Measurements from ENCODE around the gene YWHAG. TPM values are rescaled to one million over a fixed set of nuclear protein-coding genes. Genes with fewer than 3 reads are reported as not detected.
A peak's percentile ranks its signal among the peaks of the same experiment; 100 is the strongest.
"Not testable (repeated sequence)": the region's sequence is repeated elsewhere in the genome, so short reads cannot be mapped to it uniquely, and the experiment has no call there.

YWHAG gene
- total RNA-seq, 2 experiments from 2014 or later = 95.3 to 96.9 TPM

GRCh38 chr7:76372984-76373833, 14.4 kb upstream of the YWHAG start:
- Mint-ChIP-seq H3K4me1 (ENCODE audit: low read depth) (no peaks in the 10 kb centered on the region), H3K27ac (no peak overlapping the region), H3K4me3 (no peak overlapping the region), H3K27me3 (ENCODE audit: low read depth) (no peaks in the 10 kb centered on the region), H3K9me3 (no peaks in the 10 kb centered on the region), H3K36me3 (ENCODE audit: low read depth) (no peaks in the 10 kb centered on the region)
- CTCF ChIA-PET = no interaction called here
- no peak for DNase-seq
- intact Hi-C loops (cut with micrococcal nuclease) = no loop called here

GRCh38 chr7:76371396-76371795, 12.6 kb upstream of the YWHAG start:
- Mint-ChIP-seq H3K9me3 (no peaks in the 10 kb centered on the region), H3K27me3 (ENCODE audit: low read depth) (no peaks in the 10 kb centered on the region), H3K27ac (no peak overlapping the region), H3K4me3 (no peak overlapping the region), H3K4me1 (ENCODE audit: low read depth) (no peaks in the 10 kb centered on the region), H3K36me3 (ENCODE audit: low read depth) (no peaks in the 10 kb centered on the region)
- intact Hi-C loops (cut with micrococcal nuclease) = no loop called here
- no peak for DNase-seq
- CTCF ChIA-PET = no interaction called here

GRCh38 chr7:76369018-76369417, 10.2 kb upstream of the YWHAG start:
- no peak for DNase-seq
- H3K27me3 Mint-ChIP-seq (ENCODE audit: low read depth) = no peaks in the 10 kb centered on the region
- no peaks in the 10 kb centered on the region for H3K9me3 Mint-ChIP-seq
- H3K4me1 Mint-ChIP-seq (ENCODE audit: low read depth) = peaks cover 8% of the 10 kb centered on the region
- CTCF ChIA-PET = interaction anchor here (0.6 to 0.9 kb wide), 2 partner anchors 50 to 79 kb away, joined by 3 read pairs; no protein-coding TSS in a partner anchor
- H3K27ac Mint-ChIP-seq = no peak overlapping the region
- intact Hi-C loops (cut with micrococcal nuclease) = no loop called here
- no peaks in the 10 kb centered on the region for H3K36me3 Mint-ChIP-seq (ENCODE audit: low read depth)
- no peak overlapping the region for H3K4me3 Mint-ChIP-seq

GRCh38 chr7:76368190-76368589, 9.4 kb upstream of the YWHAG start:
- H3K36me3 Mint-ChIP-seq (ENCODE audit: low read depth) = no peaks in the 10 kb centered on the region
- H3K27me3 Mint-ChIP-seq (ENCODE audit: low read depth) = no peaks in the 10 kb centered on the region
- H3K4me1 Mint-ChIP-seq (ENCODE audit: low read depth) = peaks cover 11% of the 10 kb centered on the region
- no peak overlapping the region for H3K27ac Mint-ChIP-seq
- no peak for DNase-seq
- H3K9me3 Mint-ChIP-seq = no peaks in the 10 kb centered on the region
- H3K4me3 Mint-ChIP-seq = no peak overlapping the region
- CTCF ChIA-PET = no interaction called here
- intact Hi-C loops (cut with micrococcal nuclease) = no loop called here

- CTCF ChIA-PET = interaction anchor here (1.0 to 1.1 kb wide), 3 partner anchors 38 to 73 kb away, joined by 3 to 9 read pairs (median 3); no protein-coding TSS in a partner anchor
- intact Hi-C loops (cut with micrococcal nuclease) = loop anchor here (2.0 kb wide), 1 partner anchor 33 kb away; no protein-coding TSS in a partner anchor
- Mint-ChIP-seq H3K27me3 (ENCODE audit: low read depth) (no peaks in the 10 kb centered on the region), H3K4me3 (no peak overlapping the region), H3K9me3 (no peaks in the 10 kb centered on the region), H3K4me1 (ENCODE audit: low read depth) (peaks cover 17% of the 10 kb centered on the region), H3K27ac (no peak overlapping the region), H3K36me3 (ENCODE audit: low read depth) (no peaks in the 10 kb centered on the region)
- peak; percentile 17 for DNase-seq
These were observed 5.4 kb upstream of the YWHAG start for GRCh38 chr7:76364198-76364584.

GRCh38 chr7:76363754-76364153, 5.0 kb upstream of the YWHAG start:
- H3K27me3 Mint-ChIP-seq (ENCODE audit: low read depth); H3K36me3 Mint-ChIP-seq (ENCODE audit: low read depth); H3K9me3 Mint-ChIP-seq; H3K27ac Mint-ChIP-seq; H3K4me3 Mint-ChIP-seq; CTCF ChIA-PET; DNase-seq: not testable (repeated sequence)
- peaks cover 17% of the 10 kb centered on the region for H3K4me1 Mint-ChIP-seq (ENCODE audit: low read depth)
- intact Hi-C loops (cut with micrococcal nuclease) = loop anchor here (2.0 kb wide), 1 partner anchor 33 kb away; no protein-coding TSS in a partner anchor

GRCh38 chr7:76359978-76360638, 1.3 kb upstream of the YWHAG start:
- Mint-ChIP-seq H3K36me3 (ENCODE audit: low read depth) (peaks cover 26% of the 10 kb centered on the region), H3K4me3 (peak overlapping the region; percentile 91), H3K27me3 (ENCODE audit: low read depth) (no peaks in the 10 kb centered on the region), H3K27ac (peak overlapping the region; percentile 94), H3K4me1 (ENCODE audit: low read depth) (peaks cover 40% of the 10 kb centered on the region), H3K9me3 (no peaks in the 10 kb centered on the region)
- intact Hi-C loops (cut with micrococcal nuclease) = loop anchor here (1.0 to 5.0 kb wide), 8 partner anchors 33 to 1177 kb away; partner anchors contain the start of genes MDH2, PTPN12, RHBDD2 and STYXL1
- no peak for DNase-seq
- CTCF ChIA-PET = interaction anchor here (0.7 to 3.5 kb wide), 13 partner anchors 10 to 194 kb away, joined by 3 to 15 read pairs (median 5); no protein-coding TSS in a partner anchor

- intact Hi-C loops (cut with micrococcal nuclease) = loop anchor here (1.0 to 5.0 kb wide), 8 partner anchors 34 to 1178 kb away; partner anchors contain the start of genes MDH2, PTPN12, RHBDD2 and STYXL1
- Mint-ChIP-seq H3K9me3 (no peaks in the 10 kb centered on the region), H3K4me3 (peak overlapping the region; percentile 91), H3K36me3 (ENCODE audit: low read depth) (peaks cover 32% of the 10 kb centered on the region), H3K27ac (peak overlapping the region; percentile 94), H3K4me1 (ENCODE audit: low read depth) (peaks cover 42% of the 10 kb centered on the region), H3K27me3 (ENCODE audit: low read depth) (no peaks in the 10 kb centered on the region)
- CTCF ChIA-PET = interaction anchor here (0.6 to 3.5 kb wide), 13 partner anchors 11 to 193 kb away, joined by 3 to 15 read pairs (median 4); no protein-coding TSS in a partner anchor
- DNase-seq = peak; percentile 99
These were observed 553 bp upstream of the YWHAG start for GRCh38 chr7:76359111-76359977.

- Mint-ChIP-seq H3K4me3 (peak overlapping the region; percentile 91), H3K36me3 (ENCODE audit: low read depth) (peaks cover 33% of the 10 kb centered on the region), H3K27ac (peak overlapping the region; percentile 94), H3K27me3 (ENCODE audit: low read depth) (no peaks in the 10 kb centered on the region), H3K9me3 (no peaks in the 10 kb centered on the region), H3K4me1 (ENCODE audit: low read depth) (peaks cover 45% of the 10 kb centered on the region)
- intact Hi-C loops (cut with micrococcal nuclease) = loop anchor here (1.0 to 5.0 kb wide), 7 partner anchors 40 to 1179 kb away; partner anchors contain the start of genes MDH2, PTPN12, RHBDD2 and STYXL1
- CTCF ChIA-PET = interaction anchor here (1.0 kb wide), 1 partner anchor 38 kb away, joined by 3 read pairs; no protein-coding TSS in a partner anchor
- peak; percentile 54 for DNase-seq
These were observed 745 bp downstream of the YWHAG start for GRCh38 chr7:76358011-76358480.

GRCh38 chr7:76357475-76358010, 1.2 kb downstream of the YWHAG start:
- H3K9me3 Mint-ChIP-seq = no peaks in the 10 kb centered on the region
- peaks cover 36% of the 10 kb centered on the region for H3K36me3 Mint-ChIP-seq (ENCODE audit: low read depth)
- no peaks in the 10 kb centered on the region for H3K27me3 Mint-ChIP-seq (ENCODE audit: low read depth)
- CTCF ChIA-PET = no interaction called here
- intact Hi-C loops (cut with micrococcal nuclease) = loop anchor here (1.0 to 5.0 kb wide), 8 partner anchors 14 to 1180 kb away; partner anchors contain the start of genes MDH2, PTPN12, RHBDD2 and STYXL1
- H3K4me1 Mint-ChIP-seq (ENCODE audit: low read depth) = peaks cover 48% of the 10 kb centered on the region
- H3K4me3 Mint-ChIP-seq = peak overlapping the region; percentile 91
- no peak for DNase-seq
- H3K27ac Mint-ChIP-seq = peak overlapping the region; percentile 94

- Mint-ChIP-seq H3K9me3 (no peaks in the 10 kb centered on the region), H3K4me3 (peak overlapping the region; percentile 91), H3K4me1 (ENCODE audit: low read depth) (peaks cover 55% of the 10 kb centered on the region), H3K27me3 (ENCODE audit: low read depth) (no peaks in the 10 kb centered on the region), H3K27ac (no peak overlapping the region), H3K36me3 (ENCODE audit: low read depth) (peaks cover 38% of the 10 kb centered on the region)
- intact Hi-C loops (cut with micrococcal nuclease) = loop anchor here (1.0 to 5.0 kb wide), 7 partner anchors 14 to 1180 kb away; partner anchors contain the start of genes MDH2, PTPN12, RHBDD2 and STYXL1
- no peak for DNase-seq
- CTCF ChIA-PET = no interaction called here
These were observed 2.0 kb downstream of the YWHAG start for GRCh38 chr7:76356823-76357222.
